Keratinocyte (primary cell): ENCODE measurements around the gene NR5A1.

Experiments
- EZH2 ChIP-seq: IDR thresholded peaks from one replicate; pipeline ENCODE4 v1.6.1; 2012; ENCODE audit warnings: inconsistent platforms, mild to moderate bottlenecking, low read length, moderate library complexity
- TF ChIP-seq, protein P1 (sequence below), 3 experiments: IDR thresholded peaks in 1 of 3; conservative IDR thresholded peaks in 1 of 3; optimal IDR thresholded peaks in 1 of 3; 2 replicates in 2 of 3; 3 replicates in 1 of 3; pipeline versions ENCODE3 to v1.5.1; 2011; ENCODE audit warnings: low read length in 3 of 3, mild to moderate bottlenecking in 3 of 3, moderate library complexity in 2 of 3, control low read depth in 1 of 3, inconsistent platforms in 1 of 3; ENCODE audit not compliant: insufficient read depth in 2 of 3; ENCODE audit errors: extremely low read depth in 1 of 3

DNA sequence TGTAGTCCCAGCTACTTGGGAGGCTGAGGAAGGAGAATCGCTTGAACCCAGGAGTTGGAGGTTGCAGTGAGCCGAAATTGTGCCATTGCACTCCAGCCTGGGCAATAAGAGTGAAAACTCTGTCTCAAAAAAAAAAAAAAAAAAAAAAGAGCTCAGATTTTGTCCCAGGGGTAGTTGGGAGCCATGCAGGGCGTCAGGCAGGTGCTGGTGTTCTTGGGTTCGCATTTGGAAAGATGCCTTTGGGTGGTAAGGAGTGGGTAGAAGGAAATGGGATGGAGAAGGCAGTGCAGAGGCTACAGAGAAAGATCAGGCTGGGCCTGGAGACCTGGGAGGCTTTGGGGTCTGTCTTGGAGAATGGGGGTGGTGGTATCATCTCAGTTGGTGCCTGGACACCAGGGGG lies 33.0 kb downstream of the NR5A1 start:
- TF ChIP-seq, protein P1, sequence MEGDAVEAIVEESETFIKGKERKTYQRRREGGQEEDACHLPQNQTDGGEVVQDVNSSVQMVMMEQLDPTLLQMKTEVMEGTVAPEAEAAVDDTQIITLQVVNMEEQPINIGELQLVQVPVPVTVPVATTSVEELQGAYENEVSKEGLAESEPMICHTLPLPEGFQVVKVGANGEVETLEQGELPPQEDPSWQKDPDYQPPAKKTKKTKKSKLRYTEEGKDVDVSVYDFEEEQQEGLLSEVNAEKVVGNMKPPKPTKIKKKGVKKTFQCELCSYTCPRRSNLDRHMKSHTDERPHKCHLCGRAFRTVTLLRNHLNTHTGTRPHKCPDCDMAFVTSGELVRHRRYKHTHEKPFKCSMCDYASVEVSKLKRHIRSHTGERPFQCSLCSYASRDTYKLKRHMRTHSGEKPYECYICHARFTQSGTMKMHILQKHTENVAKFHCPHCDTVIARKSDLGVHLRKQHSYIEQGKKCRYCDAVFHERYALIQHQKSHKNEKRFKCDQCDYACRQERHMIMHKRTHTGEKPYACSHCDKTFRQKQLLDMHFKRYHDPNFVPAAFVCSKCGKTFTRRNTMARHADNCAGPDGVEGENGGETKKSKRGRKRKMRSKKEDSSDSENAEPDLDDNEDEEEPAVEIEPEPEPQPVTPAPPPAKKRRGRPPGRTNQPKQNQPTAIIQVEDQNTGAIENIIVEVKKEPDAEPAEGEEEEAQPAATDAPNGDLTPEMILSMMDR (optimal IDR thresholded peaks at IDR 0.05 in 1 of 3, IDR thresholded peaks at IDR 0.05 in 1 of 3, conservative IDR thresholded peaks at IDR 0.05 in 1 of 3; ENCODE audit: extremely low read depth in 1 of 3, insufficient read depth in 2 of 3, low read length in 3 of 3) = no peak
- no peak for TF ChIP-seq EZH2
